ENCODE data around the gene RPRD1B.
"Not testable (repeated sequence)": the region's sequence is repeated elsewhere in the genome, so short reads cannot be mapped to it uniquely, and the experiment has no call there.

RPRD1B gene

GRCh38 chr20:38094373-38094891 is 60.9 kb downstream of the RPRD1B start:
- no peaks in the 10 kb centered on the region for H3K79me1 ChIP-seq (ENCODE audit: low read depth, low read length)
- no peak overlapping the region for H3K4me2 ChIP-seq (ENCODE audit: insufficient read depth, low read length, poor library complexity, severe bottlenecking)
- H3K27me3 ChIP-seq (ENCODE audit: control insufficient read depth in 3 of 3, insufficient read depth in 3 of 3, low read depth in 1 of 3, low read length in 3 of 3), result no peaks in the 10 kb centered on the region
- WGBS, 2 donors (ENCODE audit: extremely low coverage in 2 of 2, insufficient read length in 2 of 2, insufficient replicate concordance in 1 of 2), result no CpG with 5 or more reads among the region's 1 CpG
- H3K14ac ChIP-seq (ENCODE audit: low read length), result no peak overlapping the region
- no peak overlapping the region for H3K27ac ChIP-seq (replicated peaks; ENCODE audit: low read length)
- DNase-seq (ENCODE audit: low spot score), result no peak
- H2BK15ac ChIP-seq (ENCODE audit: low read length), result no peak overlapping the region
- H2BK12ac ChIP-seq (ENCODE audit: low read length), result no peak overlapping the region
- H2AK5ac ChIP-seq (ENCODE audit: low read depth, low read length), result no peak overlapping the region
- H4K8ac ChIP-seq (ENCODE audit: low read depth, low read length), result no peak overlapping the region
- no peak overlapping the region for H3K4me3 ChIP-seq (ENCODE audit: low read length in 2 of 2)
- H3K9ac ChIP-seq (ENCODE audit: low read depth, low read length, poor library complexity), result no peak overlapping the region
- peaks cover 0 to 4% of the 10 kb centered on the region in 2 donors for H3K4me1 ChIP-seq (ENCODE audit: control insufficient read depth in 2 of 2, insufficient read depth in 1 of 2, low read depth in 1 of 2, low read length in 2 of 2)
- no peak overlapping the region for H3K23ac ChIP-seq (ENCODE audit: low read depth, low read length, poor library complexity)
- no peak overlapping the region for H3K18ac ChIP-seq (ENCODE audit: low read length)
- H3K4ac ChIP-seq (ENCODE audit: low read length), result no peak overlapping the region
- no peak overlapping the region for H2BK5ac ChIP-seq (ENCODE audit: low read length)
- H4K91ac ChIP-seq (ENCODE audit: low read depth, low read length, poor library complexity), result no peak overlapping the region
- H2AFZ ChIP-seq (ENCODE audit: low read length), result no peak overlapping the region
- H3K36me3 ChIP-seq (replicated peaks in 1 of 2; ENCODE audit: control insufficient read depth in 2 of 2, insufficient read depth in 2 of 2, low read length in 2 of 2), result peaks cover 7 to 37% of the 10 kb centered on the region in 2 donors
- H3K9me3 ChIP-seq (replicated peaks in 1 of 2; ENCODE audit: control insufficient read depth in 2 of 2, insufficient read depth in 1 of 2, low read depth in 1 of 2, low read length in 2 of 2), result no peaks in the 10 kb centered on the region
- H2BK120ac ChIP-seq (ENCODE audit: low read depth, low read length), result no peak overlapping the region

DNA sequence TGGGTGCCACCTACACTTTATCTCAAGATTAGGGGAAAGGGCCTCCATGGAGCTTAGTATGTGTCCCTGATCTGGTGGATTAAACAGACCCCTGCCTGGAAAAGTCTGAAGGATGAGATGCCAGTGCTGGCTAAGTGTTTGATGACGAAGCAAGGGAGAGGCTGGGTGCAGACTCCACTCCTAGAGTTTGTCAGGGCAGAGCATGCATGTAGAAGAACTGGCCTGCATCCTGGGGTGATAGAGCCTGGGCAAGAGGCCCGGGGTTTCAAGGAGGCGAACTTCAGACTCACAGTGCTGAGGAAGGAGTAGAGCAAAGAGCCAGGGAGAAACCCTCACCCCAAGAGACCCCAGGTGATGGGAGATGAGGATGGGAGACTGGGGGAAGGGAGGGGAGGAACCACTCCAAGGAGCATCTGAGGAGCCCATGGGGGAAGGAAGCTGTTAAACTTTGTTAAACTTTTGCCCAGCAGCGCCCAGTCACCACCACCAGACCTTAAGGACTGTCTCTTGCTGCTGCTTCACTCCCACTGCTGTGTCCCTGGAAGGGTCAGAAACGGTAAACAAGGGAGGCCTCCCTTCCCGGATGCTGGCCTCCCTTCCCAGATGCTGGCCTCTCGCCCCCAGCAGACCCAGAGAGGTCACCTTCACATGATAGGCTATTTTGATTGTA is 61.6 kb downstream of the RPRD1B start:
- Histone ChIP-seq H2BK120ac (ENCODE audit: low read depth, low read length) (no peak overlapping the region), H3K27ac (replicated peaks; ENCODE audit: low read length) (no peak overlapping the region), H3K4me3 (ENCODE audit: low read length in 2 of 2) (no peak overlapping the region), H3K4me2 (ENCODE audit: insufficient read depth, low read length, poor library complexity, severe bottlenecking) (no peak overlapping the region), H3K9me3 (replicated peaks in 1 of 2; ENCODE audit: control insufficient read depth in 2 of 2, insufficient read depth in 1 of 2, low read depth in 1 of 2, low read length in 2 of 2) (no peaks in the 10 kb centered on the region), H3K9ac (ENCODE audit: low read depth, low read length, poor library complexity) (no peak overlapping the region), H3K79me1 (ENCODE audit: low read depth, low read length) (no peaks in the 10 kb centered on the region), H3K4ac (ENCODE audit: low read length) (no peak overlapping the region), H3K14ac (ENCODE audit: low read length) (no peak overlapping the region), H2BK12ac (ENCODE audit: low read length) (no peak overlapping the region), H2BK5ac (ENCODE audit: low read length) (no peak overlapping the region), H3K4me1 (ENCODE audit: control insufficient read depth in 2 of 2, insufficient read depth in 1 of 2, low read depth in 1 of 2, low read length in 2 of 2) (peaks cover 0 to 4% of the 10 kb centered on the region in 2 donors), H4K91ac (ENCODE audit: low read depth, low read length, poor library complexity) (no peak overlapping the region), H2BK15ac (ENCODE audit: low read length) (no peak overlapping the region), H3K23ac (ENCODE audit: low read depth, low read length, poor library complexity) (peak overlapping the region; percentile 89), H2AK5ac (ENCODE audit: low read depth, low read length) (no peak overlapping the region), H3K27me3 (ENCODE audit: control insufficient read depth in 3 of 3, insufficient read depth in 3 of 3, low read depth in 1 of 3, low read length in 3 of 3) (no peaks in the 10 kb centered on the region), H3K36me3 (replicated peaks in 1 of 2; ENCODE audit: control insufficient read depth in 2 of 2, insufficient read depth in 2 of 2, low read length in 2 of 2) (peaks cover 4 to 29% of the 10 kb centered on the region in 2 donors), H4K8ac (ENCODE audit: low read depth, low read length) (no peak overlapping the region), H3K18ac (ENCODE audit: low read length) (peak overlapping the region; percentile 30), H2AFZ (ENCODE audit: low read length) (no peak overlapping the region)
- WGBS, 2 donors (ENCODE audit: extremely low coverage in 2 of 2, insufficient read length in 2 of 2, insufficient replicate concordance in 1 of 2), result no CpG with 5 or more reads among the region's 7 CpGs
- DNase-seq (ENCODE audit: low spot score), result no peak

- H3K4me2 ChIP-seq (ENCODE audit: insufficient read depth, low read length, poor library complexity, severe bottlenecking), result no peak overlapping the region
- no peak overlapping the region for H2BK120ac ChIP-seq (ENCODE audit: low read depth, low read length)
- no peak overlapping the region for H4K8ac ChIP-seq (ENCODE audit: low read depth, low read length)
- H3K27ac ChIP-seq (replicated peaks; ENCODE audit: low read length), result no peak overlapping the region
- no peak overlapping the region for H3K18ac ChIP-seq (ENCODE audit: low read length)
- H3K9ac ChIP-seq (ENCODE audit: low read depth, low read length, poor library complexity), result no peak overlapping the region
- H3K14ac ChIP-seq (ENCODE audit: low read length), result no peak overlapping the region
- no peak overlapping the region for H3K4ac ChIP-seq (ENCODE audit: low read length)
- H3K27me3 ChIP-seq (ENCODE audit: control insufficient read depth in 3 of 3, insufficient read depth in 3 of 3, low read depth in 1 of 3, low read length in 3 of 3), result no peaks in the 10 kb centered on the region
- H3K79me1 ChIP-seq (ENCODE audit: low read depth, low read length), result no peaks in the 10 kb centered on the region
- H3K9me3 ChIP-seq (replicated peaks in 1 of 2; ENCODE audit: control insufficient read depth in 2 of 2, insufficient read depth in 1 of 2, low read depth in 1 of 2, low read length in 2 of 2), result no peaks in the 10 kb centered on the region
- H3K4me1 ChIP-seq (ENCODE audit: control insufficient read depth in 2 of 2, insufficient read depth in 1 of 2, low read depth in 1 of 2, low read length in 2 of 2), result no peaks in the 10 kb centered on the region
- no peak overlapping the region for H4K91ac ChIP-seq (ENCODE audit: low read depth, low read length, poor library complexity)
- H2BK5ac ChIP-seq (ENCODE audit: low read length), result no peak overlapping the region
- no CpG with 5 or more reads among the region's 1 CpG for WGBS, 2 donors (ENCODE audit: extremely low coverage in 2 of 2, insufficient read length in 2 of 2, insufficient replicate concordance in 1 of 2)
- no peak overlapping the region for H3K4me3 ChIP-seq (ENCODE audit: low read length in 2 of 2)
- H3K23ac ChIP-seq (ENCODE audit: low read depth, low read length, poor library complexity), result no peak overlapping the region
- H2BK15ac ChIP-seq (ENCODE audit: low read length), result no peak overlapping the region
- no peak overlapping the region for H2AFZ ChIP-seq (ENCODE audit: low read length)
- H2AK5ac ChIP-seq (ENCODE audit: low read depth, low read length), result no peak overlapping the region
- no peak overlapping the region for H2BK12ac ChIP-seq (ENCODE audit: low read length)
- no peaks in the 10 kb centered on the region for H3K36me3 ChIP-seq (replicated peaks in 1 of 2; ENCODE audit: control insufficient read depth in 2 of 2, insufficient read depth in 2 of 2, low read length in 2 of 2)
- no peak for DNase-seq (ENCODE audit: low spot score)
Measured at GRCh38 chr20:38098952-38099351, 65.4 kb downstream of the RPRD1B start.

DNA sequence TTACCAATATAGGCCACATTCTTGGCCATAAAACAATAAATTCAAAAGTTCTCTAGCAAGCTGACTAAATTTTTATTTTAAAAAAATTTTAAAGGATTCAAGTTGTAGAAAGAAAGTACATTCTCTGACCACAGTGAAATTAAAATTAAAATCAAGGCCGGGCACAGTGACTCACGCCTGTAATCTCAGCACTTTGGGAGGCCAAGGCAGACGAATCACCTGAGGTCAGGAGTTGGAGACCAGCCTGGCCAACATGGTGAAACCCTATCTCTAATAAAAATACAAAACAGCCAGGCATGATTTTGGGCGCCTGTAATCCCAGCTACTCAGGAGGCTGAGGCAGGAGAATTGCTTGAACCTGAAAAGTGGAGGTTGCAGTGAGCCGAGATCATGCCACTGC is 68.7 kb downstream of the RPRD1B start:
- H3K4me3 ChIP-seq (ENCODE audit: low read length in 2 of 2); H2BK15ac ChIP-seq (ENCODE audit: low read length); H4K8ac ChIP-seq (ENCODE audit: low read depth, low read length); H2AFZ ChIP-seq (ENCODE audit: low read length); H4K91ac ChIP-seq (ENCODE audit: low read depth, low read length, poor library complexity); H3K27ac ChIP-seq (replicated peaks; ENCODE audit: low read length); H2AK5ac ChIP-seq (ENCODE audit: low read depth, low read length); H3K4ac ChIP-seq (ENCODE audit: low read length); H3K4me2 ChIP-seq (ENCODE audit: insufficient read depth, low read length, poor library complexity, severe bottlenecking); H3K9ac ChIP-seq (ENCODE audit: low read depth, low read length, poor library complexity); H3K18ac ChIP-seq (ENCODE audit: low read length); H2BK5ac ChIP-seq (ENCODE audit: low read length); H3K36me3 ChIP-seq (replicated peaks in 1 of 2; ENCODE audit: control insufficient read depth in 2 of 2, insufficient read depth in 2 of 2, low read length in 2 of 2); DNase-seq (ENCODE audit: low spot score); H2BK12ac ChIP-seq (ENCODE audit: low read length); H3K14ac ChIP-seq (ENCODE audit: low read length); H3K27me3 ChIP-seq (ENCODE audit: control insufficient read depth in 3 of 3, insufficient read depth in 3 of 3, low read depth in 1 of 3, low read length in 3 of 3); H3K4me1 ChIP-seq (ENCODE audit: control insufficient read depth in 2 of 2, insufficient read depth in 1 of 2, low read depth in 1 of 2, low read length in 2 of 2); H3K79me1 ChIP-seq (ENCODE audit: low read depth, low read length); H3K9me3 ChIP-seq (replicated peaks in 1 of 2; ENCODE audit: control insufficient read depth in 2 of 2, insufficient read depth in 1 of 2, low read depth in 1 of 2, low read length in 2 of 2); H3K23ac ChIP-seq (ENCODE audit: low read depth, low read length, poor library complexity); H2BK120ac ChIP-seq (ENCODE audit: low read depth, low read length): not testable (repeated sequence)
- WGBS, 2 donors (ENCODE audit: extremely low coverage in 2 of 2, insufficient read length in 2 of 2, insufficient replicate concordance in 1 of 2), result no CpG with 5 or more reads among the region's 5 CpGs

All from neuronal stem cell (in vitro differentiated cells).